ENCODE results near the gene MAP2K2. TPM values are rescaled to one million over a fixed set of nuclear protein-coding genes. Genes with fewer than 3 reads are reported as not detected.

The MAP2K2 gene
- total RNA-seq, 1 experiment from 2014 or later = 204 TPM

GRCh38 chr19:4043966-4044715, 79.8 kb downstream of the MAP2K2 start:
- DNase-seq (ENCODE audit: low spot score) = no peak

GRCh38 chr19:4043401-4043800, 80.5 kb downstream of the MAP2K2 start:
- no peak for DNase-seq (ENCODE audit: low spot score)

GRCh38 chr19:4042731-4043082, 81.2 kb downstream of the MAP2K2 start:
- DNase-seq (ENCODE audit: low spot score) = no peak

- DNase-seq (ENCODE audit: low spot score) = no peak
These were observed 81.7 kb downstream of the MAP2K2 start for GRCh38 chr19:4042064-4042730.

Other genes with a start within 250 kb of the MAP2K2 start
- not detected in 2 replicates for gene ATCAY, start 243.4 kb downstream of the MAP2K2 start, total RNA-seq (2014; rRNA removed; shearing (Covaris generic))
- gene NMRK2, start 191.1 kb downstream of the MAP2K2 start, total RNA-seq (2014; rRNA removed; shearing (Covaris generic)) = not detected in 2 replicates
- gene DAPK3, start 153.0 kb downstream of the MAP2K2 start, total RNA-seq (2014; rRNA removed; shearing (Covaris generic)) = 65.9 and 140 TPM in 2 replicates
- 1,286 and 1,342 TPM in 2 replicates for gene EEF2, start 138.7 kb downstream of the MAP2K2 start, total RNA-seq (2014; rRNA removed; shearing (Covaris generic))
- gene PIAS4, start 116.4 kb downstream of the MAP2K2 start, total RNA-seq (2014; rRNA removed; shearing (Covaris generic)) = 28.7 and 33.9 TPM in 2 replicates
- gene ZBTB7A, start 57.2 kb downstream of the MAP2K2 start, total RNA-seq (2014; rRNA removed; shearing (Covaris generic)) = 15.8 and 16.4 TPM in 2 replicates
- gene CREB3L3, start 29.5 kb upstream of the MAP2K2 start, total RNA-seq (2014; rRNA removed; shearing (Covaris generic)) = not detected in 2 replicates
- gene SIRT6, start 58.4 kb upstream of the MAP2K2 start, total RNA-seq (2014; rRNA removed; shearing (Covaris generic)) = 32.6 and 35.5 TPM in 2 replicates
- gene ANKRD24, start 58.6 kb upstream of the MAP2K2 start, total RNA-seq (2014; rRNA removed; shearing (Covaris generic)) = 0.41 and 0.53 TPM in 2 replicates
- 6.4 and 8.1 TPM in 2 replicates for gene EBI3, start 105.4 kb upstream of the MAP2K2 start, total RNA-seq (2014; rRNA removed; shearing (Covaris generic))
- 39.6 and 42.4 TPM in 2 replicates for gene YJU2, start 123.0 kb upstream of the MAP2K2 start, total RNA-seq (2014; rRNA removed; shearing (Covaris generic))
- gene SHD, start 155.1 kb upstream of the MAP2K2 start, total RNA-seq (2014; rRNA removed; shearing (Covaris generic)) = 0.24 and 0.53 TPM in 2 replicates
- not detected in 2 replicates for gene TMIGD2, start 178.3 kb upstream of the MAP2K2 start, total RNA-seq (2014; rRNA removed; shearing (Covaris generic))
- 43.2 and 61.1 TPM in 2 replicates for gene FSD1, start 180.5 kb upstream of the MAP2K2 start, total RNA-seq (2014; rRNA removed; shearing (Covaris generic))
- gene STAP2, start 214.7 kb upstream of the MAP2K2 start, total RNA-seq (2014; rRNA removed; shearing (Covaris generic)) = 73.5 and 96.1 TPM in 2 replicates
- gene MPND, start 219.4 kb upstream of the MAP2K2 start, total RNA-seq (2014; rRNA removed; shearing (Covaris generic)) = 6.4 and 6.6 TPM in 2 replicates

Data from A172 (cell line).